IMR-90 (cell line): ENCODE data around the gene HAND1. TPM values are rescaled to one million over a fixed set of nuclear protein-coding genes. Genes with fewer than 3 reads are reported as not detected.

Experiments
- ATAC-seq: fragments of 200-7000 bp; cut with Tn5 transposase; 2 replicates; pipeline ENCODE4 v1.9.1; 2020; ENCODE audit warnings: low read depth, mild to moderate bottlenecking, moderate library complexity
- BruUV-seq: library from RNA; stranded (reverse); fragments of 400-500 nt; replicated peaks from 2 replicates; lab custom pipeline; 2021; lab: Mats Ljungman, UMichigan
- CTCF ChIA-PET: fragments of 300-600 bp; formaldehyde crosslinking; extraction: SDS; loops from one replicate; lab custom pipeline; 2021; ENCODE audit warnings: antibody characterized with exemption; lab: Yijun Ruan, JAX
- POLR2A ChIA-PET: fragments of 300-600 bp; sonication (Branson Sonifier 250); formaldehyde crosslinking; loops from one replicate; lab custom pipeline; 2022; ENCODE audit warnings: antibody characterized with exemption; ENCODE audit not compliant: unreplicated experiment; lab: Charles Lee
- DNase-seq: peaks from one replicate; pipeline ENCODE4 v3.0.0; 2013
- H2AFZ ChIP-seq: replicated peaks from 2 replicates; pipeline ENCODE3; 2013; ENCODE audit warnings: low read length, mild to moderate bottlenecking; ENCODE audit not compliant: poor library complexity
- H2AK5ac ChIP-seq: 2 replicates; pipeline ENCODE4 v1.6.1; 2013; ENCODE audit warnings: low read depth, low read length, inconsistent platforms
- H2AK9ac ChIP-seq: replicated peaks from 2 replicates; pipeline ENCODE3; 2013; ENCODE audit warnings: mild to moderate bottlenecking, low read depth, low read length, moderate library complexity; ENCODE audit not compliant: poor library complexity
- H2BK120ac ChIP-seq: 2 replicates; pipeline ENCODE4 v1.6.1; 2013; ENCODE audit warnings: low read depth, low read length, inconsistent platforms
- H2BK15ac ChIP-seq: 3 replicates; pipeline ENCODE4 v1.6.1; 2013; ENCODE audit warnings: low read depth, low read length, inconsistent platforms
- H2BK20ac ChIP-seq: 2 replicates; pipeline ENCODE4 v1.6.1; 2013; ENCODE audit warnings: low read depth, mild to moderate bottlenecking, inconsistent platforms, low read length, moderate library complexity
- H2BK5ac ChIP-seq: 2 replicates; pipeline ENCODE4 v1.6.1; 2013; ENCODE audit warnings: mild to moderate bottlenecking, low read depth, low read length, inconsistent platforms; ENCODE audit not compliant: poor library complexity, severe bottlenecking
- H3K14ac ChIP-seq: replicated peaks from 2 replicates; pipeline ENCODE4 v1.6.1; 2013; ENCODE audit warnings: low read depth, low read length, inconsistent platforms
- H3K18ac ChIP-seq: 2 replicates; pipeline ENCODE4 v1.6.1; 2013; ENCODE audit warnings: low read depth, low read length, control low read depth
- H3K23ac ChIP-seq: 2 replicates; pipeline ENCODE4 v1.6.1; 2013; ENCODE audit warnings: low read depth, low read length, inconsistent platforms
- H3K27ac ChIP-seq: 2 replicates; pipeline ENCODE4 v1.5.1; 2013; ENCODE audit warnings: mild to moderate bottlenecking, control low read depth, low read length; ENCODE audit not compliant: insufficient read depth
- H3K27me3 ChIP-seq: 2 replicates; pipeline ENCODE4 v1.6.1; 2013; ENCODE audit warnings: low read length; ENCODE audit not compliant: control insufficient read depth, insufficient read depth
- H3K36me3 ChIP-seq: 2 replicates; pipeline ENCODE4 v1.6.1; 2013; ENCODE audit warnings: low read length, mixed read lengths; ENCODE audit not compliant: control insufficient read depth, insufficient read depth
- H3K4ac ChIP-seq: 2 replicates; pipeline ENCODE4 v1.6.1; 2013; ENCODE audit warnings: low read depth, low read length, inconsistent platforms
- H3K4me1 ChIP-seq: 2 replicates; pipeline ENCODE4 v1.6.1; 2013; ENCODE audit warnings: low read length, mixed read lengths; ENCODE audit not compliant: control insufficient read depth, insufficient read depth
- H3K4me2 ChIP-seq: 2 replicates; pipeline ENCODE4 v1.6.1; 2013; ENCODE audit warnings: low read depth, mild to moderate bottlenecking, control low read depth, low read length, moderate library complexity
- H3K4me3 ChIP-seq: 2 replicates; pipeline ENCODE4 v1.5.1; 2013; ENCODE audit warnings: low read depth, mild to moderate bottlenecking, control low read depth, low read length, moderate library complexity; ENCODE audit not compliant: insufficient read depth
- H3K56ac ChIP-seq: 2 replicates; pipeline ENCODE4 v1.6.1; 2013; ENCODE audit warnings: low read length, inconsistent platforms; ENCODE audit not compliant: insufficient read depth; ENCODE audit errors: extremely low read depth
- H3K79me1 ChIP-seq, 2 experiments: 2 replicates each; pipeline ENCODE4 v1.6.1; 2013; ENCODE audit warnings: low read length in 2 of 2, inconsistent platforms in 1 of 2, low read depth in 1 of 2
- H3K9ac ChIP-seq: 2 replicates; pipeline ENCODE4 v1.6.1; 2013; ENCODE audit warnings: low read depth, low read length, control low read depth
- H3K9me1 ChIP-seq: 2 replicates; pipeline ENCODE4 v1.6.1; 2013; ENCODE audit warnings: low read length, inconsistent platforms; ENCODE audit not compliant: insufficient read depth
- H3K9me3 ChIP-seq: 2 replicates; pipeline ENCODE4 v1.6.1; 2013; ENCODE audit warnings: low read length; ENCODE audit not compliant: control insufficient read depth, insufficient read depth
- H4K20me1 ChIP-seq: 2 replicates; pipeline ENCODE4 v1.6.1; 2013; ENCODE audit warnings: low read length, inconsistent platforms; ENCODE audit not compliant: insufficient read depth
- H4K5ac ChIP-seq: 2 replicates; pipeline ENCODE4 v1.6.1; 2013; ENCODE audit warnings: mild to moderate bottlenecking, low read depth, low read length, control low read depth
- H4K8ac ChIP-seq, 2 experiments: 2 replicates each; pipeline ENCODE4 v1.6.1; 2013; ENCODE audit warnings: low read depth in 2 of 2, low read length in 2 of 2, control low read depth in 1 of 2, inconsistent platforms in 1 of 2
- H4K91ac ChIP-seq: 2 replicates; pipeline ENCODE4 v1.6.1; 2013; ENCODE audit warnings: low read depth, low read length, inconsistent platforms; ENCODE audit not compliant: insufficient read depth
- FOS ChIP-seq: fragments of 150-350 bp; IDR thresholded peaks from 2 replicates; pipeline ENCODE4 v1.6.1; 2016; ENCODE audit warnings: low read depth, low read length
- RFX5 ChIP-seq: IDR thresholded peaks from 2 replicates; pipeline ENCODE4 v1.8.0; 2012; ENCODE audit warnings: low read depth, mild to moderate bottlenecking, low read length, moderate library complexity
- USF2 ChIP-seq: fragments of 150-350 bp; IDR thresholded peaks from 2 replicates; pipeline ENCODE4 v1.6.1; 2017; ENCODE audit warnings: mild to moderate bottlenecking, antibody characterized with exemption, low read length, low read depth
- WGBS, 2 experiments: methylation state at CpG; one replicate each; pipeline versions ENCODE4 v1.1.5 to v1.1.7; 2013; ENCODE audit warnings: missing lambda C conversion rate in 2 of 2; ENCODE audit not compliant: insufficient read length in 1 of 2; ENCODE audit errors: extremely low coverage in 2 of 2; 5-methylcytosine and 5-hydroxymethylcytosine counted together
- dilution Hi-C: fragments of 300-500 bp; cut with HindIII; formaldehyde crosslinking; loops from one replicate; pipeline ENCODE4 v1.14.3; 2018; ENCODE audit warnings: low sequenced_read_pairs; ENCODE audit not compliant: unreplicated experiment
- in situ Hi-C: fragments of 300-500 bp; cut with MboI; formaldehyde crosslinking; loops from 3 replicates; pipeline ENCODE4 v1.14.3; 2019; ENCODE audit warnings: low sequenced_read_pairs, inconsistent platforms, mixed read lengths
- intact Hi-C: fragments of 100-400 bp; cut with micrococcal nuclease; formaldehyde crosslinking; loops from 2 replicates; pipeline ENCODE4 v1.10.0; 2022
- polyA plus RNA-seq, 3 experiments: library from polyadenylated mRNA; depleted of rRNA; stranded (reverse); fragments of >200 nt; gene quantifications; 2 replicates each; pipeline ENCODE4 v1.2.3, GENCODE V29; 2012; ENCODE audit warnings: low replicate concordance in 1 of 3
- total RNA-seq: library from RNA; depleted of rRNA; stranded (reverse); fragments of >200 nt; gene quantifications from 2 replicates; pipeline ENCODE4 v1.2.3, GENCODE V29; 2012

HAND1 gene
- total and polyA plus RNA-seq, 2 of the 4 experiments (the other 2 are of a cell fraction), result not detected

- Histone ChIP-seq H3K9me3 (no peaks in the 10 kb centered on the region), H3K9ac (no peak overlapping the region), H2BK5ac (no peak overlapping the region), H3K4me3 (no peak overlapping the region), H3K14ac (no peak overlapping the region), H3K9me1 (no peaks in the 10 kb centered on the region), H4K8ac (no peak overlapping the region), H4K91ac (no peak overlapping the region), H4K20me1 (no peaks in the 10 kb centered on the region), H3K27me3 (peaks cover 42% of the 10 kb centered on the region), H3K4me2 (no peak overlapping the region), H2AFZ (no peak overlapping the region), H3K36me3 (no peaks in the 10 kb centered on the region), H2BK120ac (no peak overlapping the region), H3K27ac (no peak overlapping the region), H3K56ac (no peak overlapping the region), H2AK9ac (no peak overlapping the region), H4K5ac (no peak overlapping the region), H3K23ac (no peak overlapping the region), H2BK20ac (no peak overlapping the region), H3K4ac (no peak overlapping the region), H2BK15ac (no peak overlapping the region), H2AK5ac (no peak overlapping the region), H3K79me1 (no peaks in the 10 kb centered on the region), H3K18ac (no peak overlapping the region), H3K4me1 (no peaks in the 10 kb centered on the region)
- in situ Hi-C loops (no loop called here), intact Hi-C loops (no loop called here), dilution Hi-C loops (no loop called here)
- DNase-seq, result no peak
- BruUV-seq, result no TSS peak
- WGBS, 2 experiments, result no CpG with 5 or more reads among the region's 4 CpGs
- POLR2A ChIA-PET, result no interaction called here
- CTCF ChIA-PET, result interaction anchor here (1.2 kb wide), 1 partner anchor 9 kb away, joined by 3 read pairs; no protein-coding TSS in a partner anchor
- ATAC-seq, result no peak
- no peak for TF ChIP-seq FOS
- no peak for TF ChIP-seq RFX5
- TF ChIP-seq USF2, result no peak
These were observed 16.0 kb upstream of the HAND1 start for GRCh38 chr5:154494036-154494435.
